Rectal smooth muscle tissue (tissue), 1 donor: Measurements from ENCODE around the gene PTPN21.

Experiments used
- H3K27ac ChIP-seq: one replicate; pipeline ENCODE4 v1.7.0; 2013; ENCODE audit warnings: low read depth, low read length, inconsistent platforms
- H3K27me3 ChIP-seq: one replicate; pipeline ENCODE4 v1.7.0; 2013; ENCODE audit warnings: low read length; ENCODE audit not compliant: control insufficient read depth, insufficient read depth
- H3K36me3 ChIP-seq: one replicate; pipeline ENCODE4 v1.7.0; 2013; ENCODE audit warnings: low read length; ENCODE audit not compliant: control insufficient read depth, insufficient read depth
- H3K4me1 ChIP-seq: one replicate; pipeline ENCODE4 v1.7.0; 2013; ENCODE audit warnings: low read length; ENCODE audit not compliant: control insufficient read depth, insufficient read depth
- H3K4me3 ChIP-seq: one replicate; pipeline ENCODE4 v1.7.0; 2013; ENCODE audit warnings: low read length
- H3K9ac ChIP-seq: one replicate; pipeline ENCODE4 v1.7.0; 2013; ENCODE audit warnings: low read length

PTPN21 gene

GRCh38 chr14:88554457-88555286 lies at the start of gene PTPN21:
Gene PTPN21, minus strand, starts transcription at chr14:88555007. Its CDS starts 4,590 bp downstream, at chr14:88550417.
- peak within 1 kb of the TSS; percentile 70 for H3K4me3 ChIP-seq
- H3K27me3 ChIP-seq = no peaks in the 10 kb centered on the region
- H3K9ac ChIP-seq = peak within 1 kb of the TSS; percentile 56
- no peaks in the 10 kb centered on the region for H3K36me3 ChIP-seq
- peak within 1 kb of the TSS; percentile 82 for H3K27ac ChIP-seq
- H3K4me1 ChIP-seq = peaks cover 3% of the 10 kb centered on the region

DNA sequence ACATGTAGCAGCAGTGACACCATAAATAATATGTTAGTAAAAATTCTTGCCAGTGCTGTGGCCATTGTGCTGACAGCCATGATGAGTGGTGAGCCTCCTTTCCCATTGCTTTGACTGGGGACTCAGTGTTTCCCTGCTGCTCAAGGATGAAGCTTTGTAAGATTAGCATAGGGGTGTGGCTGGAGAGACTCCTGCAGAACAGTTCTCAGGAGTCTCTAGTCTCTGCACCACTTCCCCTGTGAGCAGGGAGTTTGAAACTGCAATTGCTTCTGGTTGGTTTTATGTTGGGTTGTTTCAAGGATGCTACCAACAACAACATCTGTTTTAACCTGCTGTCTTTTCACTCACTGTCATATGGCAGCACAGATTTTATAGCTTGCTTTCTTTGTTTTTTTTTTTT lies 49.4 kb upstream of the PTPN21 start:
- no peak overlapping the region for H3K4me3 ChIP-seq
- H3K27ac ChIP-seq = no peak overlapping the region
- H3K9ac ChIP-seq = no peak overlapping the region
- H3K36me3 ChIP-seq = peaks cover 33% of the 10 kb centered on the region
- H3K4me1 ChIP-seq = no peaks in the 10 kb centered on the region
- no peaks in the 10 kb centered on the region for H3K27me3 ChIP-seq

GRCh38 chr14:88599761-88600439 lies 45.1 kb upstream of the PTPN21 start:
- Histone ChIP-seq H3K4me1 (no peaks in the 10 kb centered on the region), H3K27ac (no peak overlapping the region), H3K36me3 (peaks cover 36% of the 10 kb centered on the region), H3K4me3 (no peak overlapping the region), H3K9ac (no peak overlapping the region), H3K27me3 (no peaks in the 10 kb centered on the region)

- Histone ChIP-seq H3K4me1 (no peaks in the 10 kb centered on the region), H3K27ac (no peak overlapping the region), H3K36me3 (peaks cover 35% of the 10 kb centered on the region), H3K27me3 (no peaks in the 10 kb centered on the region), H3K4me3 (no peak overlapping the region), H3K9ac (no peak overlapping the region)
Measured at GRCh38 chr14:88599326-88599725, 44.5 kb upstream of the PTPN21 start.

DNA sequence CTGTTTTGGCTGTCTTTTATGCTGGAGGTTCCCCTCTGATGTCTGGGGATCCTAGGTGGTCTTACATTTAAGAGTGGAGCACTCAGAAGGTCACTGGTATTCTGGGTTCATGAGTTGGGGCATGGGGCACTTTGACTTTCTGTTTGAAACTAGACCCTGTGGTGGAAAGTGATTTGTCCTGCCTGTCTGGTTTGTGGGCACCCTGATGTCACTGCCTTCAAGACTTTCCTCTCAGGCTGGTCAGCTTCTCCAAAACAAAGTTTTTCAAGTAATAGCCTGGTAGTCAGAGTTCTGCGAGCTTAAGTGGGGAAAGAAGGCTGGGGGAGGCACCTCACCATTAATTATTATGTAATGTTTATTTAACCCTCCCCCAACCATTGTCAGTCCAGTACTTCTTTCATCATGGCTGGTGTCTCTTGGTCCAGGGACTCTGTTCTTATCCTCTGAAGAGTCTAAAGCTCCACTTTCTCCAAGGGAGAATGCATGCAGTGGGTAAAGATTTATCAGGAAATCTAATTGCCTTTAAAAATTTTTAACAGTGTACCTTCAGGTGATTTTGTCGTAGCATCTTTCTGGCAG lies 43.4 kb upstream of the PTPN21 start:
- Histone ChIP-seq H3K4me1 (no peaks in the 10 kb centered on the region), H3K4me3 (no peak overlapping the region), H3K9ac (no peak overlapping the region), H3K36me3 (peaks cover 29% of the 10 kb centered on the region), H3K27ac (no peak overlapping the region), H3K27me3 (no peaks in the 10 kb centered on the region)

- Histone ChIP-seq H3K9ac (no peak overlapping the region), H3K36me3 (peaks cover 25% of the 10 kb centered on the region), H3K27me3 (no peaks in the 10 kb centered on the region), H3K4me1 (no peaks in the 10 kb centered on the region), H3K4me3 (no peak overlapping the region), H3K27ac (no peak overlapping the region)
Measured at GRCh38 chr14:88597601-88598000, 42.8 kb upstream of the PTPN21 start.

DNA sequence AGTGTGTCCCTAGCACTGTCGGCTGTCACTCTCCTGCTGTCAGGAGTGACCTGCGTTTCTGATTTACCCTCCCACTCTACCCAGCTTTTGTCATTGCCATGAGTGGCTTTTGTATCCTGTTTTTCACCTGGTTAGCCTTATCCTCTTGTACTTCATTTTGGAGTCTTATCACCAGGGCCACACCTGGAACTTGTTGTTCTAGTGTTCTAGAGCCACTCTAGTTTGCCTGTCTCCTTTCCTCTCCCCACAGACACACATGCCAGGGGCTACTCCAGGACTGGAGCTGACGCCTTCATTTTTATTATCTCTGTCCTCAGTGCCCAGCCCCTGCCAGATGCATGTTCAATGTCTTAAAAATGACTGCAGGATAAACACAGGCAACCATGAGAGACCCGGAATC lies 42.2 kb upstream of the PTPN21 start:
- Histone ChIP-seq H3K4me3 (no peak overlapping the region), H3K27me3 (no peaks in the 10 kb centered on the region), H3K9ac (no peak overlapping the region), H3K36me3 (peaks cover 22% of the 10 kb centered on the region), H3K27ac (no peak overlapping the region), H3K4me1 (no peaks in the 10 kb centered on the region)

GRCh38 chr14:88592031-88592430 lies 37.2 kb upstream of the PTPN21 start:
- Histone ChIP-seq H3K27ac (no peak overlapping the region), H3K4me1 (no peaks in the 10 kb centered on the region), H3K36me3 (peaks cover 8% of the 10 kb centered on the region), H3K9ac (no peak overlapping the region), H3K4me3 (no peak overlapping the region), H3K27me3 (no peaks in the 10 kb centered on the region)

GRCh38 chr14:88590173-88590572 lies 35.4 kb upstream of the PTPN21 start:
- no peak overlapping the region for H3K9ac ChIP-seq
- peaks cover 9% of the 10 kb centered on the region for H3K36me3 ChIP-seq
- H3K27me3 ChIP-seq = no peaks in the 10 kb centered on the region
- no peak overlapping the region for H3K4me3 ChIP-seq
- H3K27ac ChIP-seq = no peak overlapping the region
- no peaks in the 10 kb centered on the region for H3K4me1 ChIP-seq

DNA sequence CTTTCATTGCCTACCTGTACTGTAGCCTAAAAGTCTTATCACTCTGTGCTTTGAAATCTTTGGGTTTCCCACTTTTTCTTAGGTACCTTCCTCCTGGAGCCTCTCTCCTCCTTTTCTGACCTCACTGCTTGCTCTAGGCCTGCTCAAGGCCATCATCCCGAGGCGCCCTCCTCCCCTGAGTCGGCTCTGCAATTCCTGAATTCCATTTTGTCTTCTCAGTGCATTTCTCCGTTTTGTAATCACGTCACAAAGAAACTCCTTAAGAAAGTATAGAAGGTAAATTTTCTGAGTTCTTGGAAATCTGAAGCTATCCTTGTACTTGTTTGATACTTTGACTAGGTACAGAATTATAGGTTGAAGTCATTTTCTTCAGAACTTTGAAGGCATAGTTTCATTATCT lies 33.3 kb upstream of the PTPN21 start:
- Histone ChIP-seq H3K36me3 (peaks cover 9% of the 10 kb centered on the region), H3K4me3 (no peak overlapping the region), H3K4me1 (no peaks in the 10 kb centered on the region), H3K27ac (no peak overlapping the region), H3K9ac (no peak overlapping the region), H3K27me3 (no peaks in the 10 kb centered on the region)

DNA sequence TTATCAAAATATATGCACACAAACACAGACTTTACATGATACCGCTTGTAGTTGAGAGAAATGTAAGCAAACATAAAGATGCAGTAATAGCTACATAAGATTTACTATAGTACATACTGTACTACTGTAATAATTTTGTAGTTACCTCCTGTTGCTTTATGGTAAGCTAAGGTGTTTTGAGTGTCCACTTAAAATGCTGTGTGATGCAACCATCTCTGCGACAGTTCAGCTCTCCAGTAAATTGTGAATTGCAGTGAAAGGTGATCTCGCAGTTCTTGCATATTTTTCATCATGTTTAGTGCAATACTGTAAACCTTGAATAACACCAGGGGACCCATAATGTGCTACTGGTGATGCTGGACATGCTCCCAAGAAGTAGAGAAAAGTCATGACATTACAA lies 29.6 kb upstream of the PTPN21 start:
- Histone ChIP-seq H3K9ac (no peak overlapping the region), H3K4me3 (no peak overlapping the region), H3K27me3 (no peaks in the 10 kb centered on the region), H3K36me3 (peaks cover 10% of the 10 kb centered on the region), H3K4me1 (no peaks in the 10 kb centered on the region), H3K27ac (no peak overlapping the region)

DNA sequence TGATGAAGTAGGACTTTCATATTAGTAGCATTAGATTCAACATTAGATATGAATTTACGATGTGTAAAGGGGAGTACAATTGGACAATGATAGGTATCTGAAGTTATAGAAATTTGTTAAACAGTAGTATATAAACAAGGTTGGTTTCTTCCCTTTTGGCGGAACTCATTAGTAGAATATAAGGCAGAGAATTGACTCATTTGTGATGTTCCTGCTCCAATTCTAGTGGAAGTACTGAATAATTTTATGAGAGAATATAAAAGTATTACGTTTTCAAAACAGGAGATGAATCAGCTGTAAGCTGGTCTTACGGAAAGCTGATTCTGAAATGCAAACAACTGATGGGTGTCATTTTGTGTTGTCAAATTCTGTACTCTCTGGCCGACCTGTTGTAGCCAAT lies 21.4 kb upstream of the PTPN21 start:
- no peak overlapping the region for H3K27ac ChIP-seq
- H3K36me3 ChIP-seq = peaks cover 35% of the 10 kb centered on the region
- H3K4me1 ChIP-seq = no peaks in the 10 kb centered on the region
- no peaks in the 10 kb centered on the region for H3K27me3 ChIP-seq
- H3K4me3 ChIP-seq = no peak overlapping the region
- H3K9ac ChIP-seq = no peak overlapping the region
